ENCODE data around the gene LEF1.

GRCh38 chr4:108110450-108110849, 58.3 kb downstream of the LEF1 start:
- TF ChIP-seq CTCF (conservative IDR thresholded peaks at IDR 0.05) (no peak), EZH2 (IDR thresholded peaks at IDR 0.05; ENCODE audit: low read depth) (no peak)
